H7 (cell line): ENCODE measurements around the gene DNAJC5. TPM values are rescaled to one million over a fixed set of nuclear protein-coding genes. Genes with fewer than 3 reads are reported as not detected.
"Not testable (repeated sequence)": the region's sequence is repeated elsewhere in the genome, so short reads cannot be mapped to it uniquely, and the experiment has no call there.

Experiments used
- DNase-seq: peaks from one replicate; pipeline ENCODE4 v3.0.0; 2012
- H3K27me3 ChIP-seq: 2 replicates; pipeline ENCODE4 v1.6.0; 2011; ENCODE audit warnings: mild to moderate bottlenecking, low read length; ENCODE audit not compliant: control insufficient read depth, insufficient read depth
- H3K36me3 ChIP-seq: replicated peaks from 2 replicates; pipeline ENCODE4 v1.5.1; 2011; ENCODE audit warnings: low read length; ENCODE audit not compliant: control insufficient read depth, insufficient read depth
- H3K4me3 ChIP-seq: 2 replicates; pipeline ENCODE4 v1.5.1; 2011; ENCODE audit warnings: low read depth, mild to moderate bottlenecking, control low read depth, low read length, moderate library complexity; ENCODE audit not compliant: insufficient read depth
- total RNA-seq: library from RNA; depleted of rRNA; stranded (reverse); fragments of >200 nt; shearing (Covaris generic); gene quantifications from 2 replicates; pipeline ENCODE4 v1.2.3, GENCODE V29; 2014

DNAJC5 gene
- total RNA-seq, 1 experiment from 2014 or later, result 30.8 TPM

DNA sequence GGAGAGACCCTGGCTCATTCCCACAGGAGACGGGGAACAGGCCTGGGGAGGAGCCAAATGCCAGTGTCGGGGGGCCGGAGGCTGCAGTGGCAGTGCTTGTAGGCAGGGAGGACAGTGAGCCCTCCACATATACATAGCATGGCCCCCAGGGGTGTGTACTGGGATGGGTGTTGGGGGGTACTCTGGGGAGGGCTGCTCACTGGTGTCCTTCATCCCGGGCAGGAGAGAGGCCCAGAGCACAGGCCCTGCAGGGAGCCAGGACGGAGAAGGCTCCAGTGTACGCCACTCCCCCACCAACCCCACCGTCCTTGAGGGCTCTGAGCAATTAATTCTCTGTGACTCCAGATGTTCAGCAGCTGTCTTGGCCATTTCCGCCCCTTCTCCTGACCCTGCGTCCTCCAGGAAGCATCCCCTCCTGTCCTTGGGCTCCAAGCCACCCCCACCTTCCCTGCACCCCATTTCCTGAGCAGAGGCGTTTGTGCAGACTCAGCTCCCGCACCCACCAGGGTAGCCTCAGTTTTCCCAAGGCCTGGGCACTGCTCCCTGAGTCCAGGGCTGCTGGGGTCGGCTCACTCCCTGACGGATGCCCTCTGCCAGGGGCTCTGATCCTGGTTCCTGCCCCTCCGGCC is 37.0 kb upstream of the DNAJC5 start:
- peaks cover 1% of the 10 kb centered on the region for H3K36me3 ChIP-seq
- H3K4me3 ChIP-seq, result no peak overlapping the region
- DNase-seq, result no peak
- peaks cover 2% of the 10 kb centered on the region; the same call in 1 of the 2 replicates for H3K27me3 ChIP-seq

DNA sequence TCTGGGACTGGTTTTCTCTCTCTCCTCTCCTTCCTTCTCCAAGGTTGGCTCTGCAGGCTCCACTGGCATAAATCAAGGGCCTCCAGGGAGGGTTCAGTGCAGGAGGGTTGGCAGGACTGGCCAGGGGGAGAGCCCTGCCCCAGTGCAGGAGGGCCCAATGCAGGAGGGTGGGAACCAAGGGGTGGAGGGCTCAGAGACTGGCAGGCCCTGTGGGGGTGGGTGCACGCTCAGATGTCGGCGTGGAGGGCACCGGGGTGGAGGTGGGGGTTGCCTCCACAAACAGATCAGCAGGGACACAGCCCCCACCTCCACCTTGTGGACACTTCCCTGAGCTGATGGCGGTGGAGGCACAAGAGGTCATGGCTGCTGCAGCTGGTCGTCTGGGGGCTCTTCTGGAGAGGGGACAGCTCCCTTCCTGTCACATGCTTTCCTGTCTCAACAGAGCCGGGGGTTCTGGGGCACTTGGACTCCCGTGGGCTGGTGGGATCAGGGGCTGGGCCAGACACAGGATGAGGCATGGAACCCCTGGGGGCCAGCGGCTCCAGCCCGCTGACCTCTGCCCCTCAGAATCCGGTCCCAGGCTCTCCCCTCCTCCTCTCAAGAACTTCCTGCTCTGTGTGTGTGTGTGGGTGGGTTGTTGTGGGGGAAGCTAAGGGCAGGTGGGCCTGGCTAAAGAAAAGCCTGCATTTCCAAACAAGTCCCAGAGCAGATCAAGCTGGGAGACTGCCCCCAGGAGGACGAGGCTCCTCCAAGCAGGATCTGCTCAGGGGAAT is 36.3 kb upstream of the DNAJC5 start:
- peak; percentile 89 for DNase-seq
- Histone ChIP-seq H3K4me3 (peak overlapping the region; percentile 15; the same call in 1 of the 2 replicates), H3K27me3 (peaks cover 2% of the 10 kb centered on the region; the same call in 1 of the 2 replicates), H3K36me3 (peaks cover 5% of the 10 kb centered on the region)

DNA sequence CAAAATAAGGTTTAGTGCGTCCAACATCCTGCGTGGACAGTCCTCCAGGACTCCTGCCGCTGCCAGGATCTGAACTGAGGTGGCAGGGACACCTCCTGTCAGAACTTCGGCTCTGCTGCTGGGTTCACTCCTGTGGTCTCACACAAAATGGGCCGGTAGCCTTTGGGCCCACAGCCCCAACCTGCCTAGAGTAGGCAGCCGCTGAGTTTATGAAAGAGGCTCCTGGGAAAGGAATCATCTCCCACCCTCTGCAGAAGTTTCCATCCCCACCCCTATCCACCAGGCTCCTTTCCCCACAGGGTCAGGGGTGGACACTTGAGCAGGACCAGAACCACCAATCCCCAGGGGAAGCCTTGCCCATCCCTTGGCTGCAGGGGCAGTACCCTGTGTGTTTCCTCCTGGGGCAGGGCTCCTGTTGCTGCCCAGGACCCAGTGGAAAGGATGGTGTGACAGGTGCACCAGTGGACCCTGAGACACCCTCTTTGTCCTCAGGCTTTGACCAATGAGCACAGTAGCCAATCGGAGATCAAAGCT is 35.7 kb upstream of the DNAJC5 start:
- H3K4me3 ChIP-seq, result no peak overlapping the region
- DNase-seq, result no peak
- H3K27me3 ChIP-seq, result peaks cover 2% of the 10 kb centered on the region; the same call in 1 of the 2 replicates
- H3K36me3 ChIP-seq, result peaks cover 5% of the 10 kb centered on the region

DNA sequence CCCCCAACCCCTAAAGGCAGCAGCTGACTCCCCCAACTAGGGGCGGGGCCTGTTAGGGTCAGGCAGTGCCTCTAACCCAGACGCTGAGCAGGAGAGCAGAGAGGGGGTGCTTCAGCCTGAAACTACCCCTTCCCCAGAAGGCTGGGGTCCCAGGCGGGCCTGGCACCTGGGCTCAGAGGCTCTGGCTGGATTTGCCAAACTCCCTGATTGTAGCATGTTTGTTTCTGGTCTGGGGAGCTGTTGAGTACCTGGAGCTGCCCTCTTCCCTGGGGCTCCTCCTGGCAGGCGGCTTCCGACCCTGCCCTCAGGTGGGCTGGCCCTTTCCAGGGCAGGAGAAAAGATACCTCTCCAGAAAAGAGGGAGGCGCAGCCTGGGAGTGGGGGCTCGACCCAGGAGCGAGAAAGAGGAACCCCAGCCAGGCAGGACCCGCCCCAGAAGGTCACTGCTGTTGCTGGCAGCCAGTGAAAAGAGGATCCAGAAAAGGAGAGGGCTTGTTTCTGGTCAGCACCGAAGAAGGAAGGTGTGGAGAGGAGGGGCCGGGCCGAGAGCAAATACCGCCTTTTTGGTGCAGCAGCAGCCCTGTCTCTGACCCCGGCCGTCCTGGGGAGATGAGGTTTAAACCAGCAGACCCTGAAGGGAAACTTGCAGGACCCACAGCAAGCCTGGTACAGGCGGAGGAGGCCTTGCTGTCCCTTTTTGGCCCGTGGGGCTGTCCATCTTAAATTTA is 34.4 kb upstream of the DNAJC5 start:
- Histone ChIP-seq H3K36me3 (peaks cover 5% of the 10 kb centered on the region), H3K27me3 (peaks cover 2% of the 10 kb centered on the region; the same call in 1 of the 2 replicates), H3K4me3 (no peak overlapping the region)
- peak; percentile 78 for DNase-seq

DNA sequence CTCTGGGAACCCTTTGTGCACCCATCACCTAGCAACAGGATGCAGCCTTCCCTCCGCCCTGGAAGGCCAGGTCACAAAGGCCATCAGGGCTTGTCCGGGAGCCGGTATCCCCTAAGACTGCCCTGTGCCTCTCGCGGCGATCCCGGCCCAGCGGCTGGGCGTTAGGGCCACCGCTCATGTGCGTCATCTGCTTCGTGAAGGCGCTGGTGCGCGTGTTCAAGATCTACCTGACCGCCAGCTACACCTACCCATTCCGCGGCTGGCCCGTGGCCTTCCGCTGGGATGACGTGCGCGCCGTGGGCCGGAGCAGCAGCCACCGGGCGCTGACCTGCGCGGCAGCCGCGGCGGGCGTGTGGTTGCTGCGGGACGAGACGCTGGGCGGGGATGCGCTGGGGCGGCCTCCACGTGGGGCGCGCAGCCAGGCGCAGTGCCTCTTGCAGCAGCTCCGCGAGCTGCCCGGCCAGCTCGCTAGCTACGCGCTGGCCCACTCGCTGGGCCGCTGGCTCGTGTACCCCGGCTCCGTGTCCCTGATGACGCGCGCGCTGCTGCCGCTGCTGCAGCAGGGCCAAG is 33.5 kb upstream of the DNAJC5 start, which contains the start of gene ABHD16B:
TSS of gene ABHD16B (plus strand) at position 134 of the 570 bp plus-strand sequence. CDS start at position 177, 43 bp downstream.
- H3K36me3 ChIP-seq, result peaks cover 5% of the 10 kb centered on the region
- DNase-seq, result no peak
- H3K27me3 ChIP-seq, result no peaks in the 10 kb centered on the region
- H3K4me3 ChIP-seq, result no peak within 1 kb of the TSS

DNA sequence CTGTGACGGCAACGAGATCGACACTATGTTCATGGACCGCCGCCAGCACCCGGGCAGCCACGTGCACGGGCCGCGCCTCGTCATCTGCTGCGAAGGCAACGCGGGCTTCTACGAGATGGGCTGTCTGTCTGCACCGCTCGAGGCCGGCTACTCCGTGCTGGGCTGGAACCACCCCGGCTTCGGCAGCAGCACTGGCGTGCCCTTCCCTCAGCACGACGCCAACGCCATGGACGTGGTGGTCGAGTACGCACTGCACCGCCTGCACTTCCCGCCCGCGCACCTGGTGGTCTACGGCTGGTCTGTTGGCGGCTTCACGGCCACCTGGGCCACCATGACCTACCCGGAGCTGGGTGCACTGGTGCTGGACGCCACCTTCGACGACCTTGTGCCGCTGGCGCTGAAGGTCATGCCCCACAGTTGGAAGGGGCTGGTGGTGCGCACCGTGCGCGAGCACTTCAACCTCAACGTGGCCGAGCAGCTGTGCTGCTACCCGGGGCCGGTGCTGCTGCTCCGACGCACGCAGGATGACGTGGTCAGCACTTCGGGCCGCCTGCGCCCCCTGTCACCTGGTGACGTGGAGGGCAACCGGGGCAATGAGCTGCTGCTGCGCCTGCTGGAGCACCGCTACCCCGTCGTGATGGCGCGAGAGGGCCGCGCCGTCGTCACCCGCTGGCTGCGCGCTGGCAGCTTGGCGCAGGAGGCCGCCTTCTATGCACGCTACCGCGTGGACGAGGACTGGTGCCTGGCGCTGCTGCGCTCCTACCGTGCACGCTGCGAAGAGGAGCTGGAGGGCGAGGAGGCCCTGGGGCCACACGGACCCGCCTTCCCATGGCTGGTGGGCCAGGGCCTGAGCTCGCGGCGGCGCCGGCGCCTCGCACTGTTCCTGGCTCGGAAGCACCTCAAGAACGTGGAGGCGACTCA is 32.7 kb upstream of the DNAJC5 start:
- H3K27me3 ChIP-seq, result no peaks in the 10 kb centered on the region
- DNase-seq, result no peak

DNA sequence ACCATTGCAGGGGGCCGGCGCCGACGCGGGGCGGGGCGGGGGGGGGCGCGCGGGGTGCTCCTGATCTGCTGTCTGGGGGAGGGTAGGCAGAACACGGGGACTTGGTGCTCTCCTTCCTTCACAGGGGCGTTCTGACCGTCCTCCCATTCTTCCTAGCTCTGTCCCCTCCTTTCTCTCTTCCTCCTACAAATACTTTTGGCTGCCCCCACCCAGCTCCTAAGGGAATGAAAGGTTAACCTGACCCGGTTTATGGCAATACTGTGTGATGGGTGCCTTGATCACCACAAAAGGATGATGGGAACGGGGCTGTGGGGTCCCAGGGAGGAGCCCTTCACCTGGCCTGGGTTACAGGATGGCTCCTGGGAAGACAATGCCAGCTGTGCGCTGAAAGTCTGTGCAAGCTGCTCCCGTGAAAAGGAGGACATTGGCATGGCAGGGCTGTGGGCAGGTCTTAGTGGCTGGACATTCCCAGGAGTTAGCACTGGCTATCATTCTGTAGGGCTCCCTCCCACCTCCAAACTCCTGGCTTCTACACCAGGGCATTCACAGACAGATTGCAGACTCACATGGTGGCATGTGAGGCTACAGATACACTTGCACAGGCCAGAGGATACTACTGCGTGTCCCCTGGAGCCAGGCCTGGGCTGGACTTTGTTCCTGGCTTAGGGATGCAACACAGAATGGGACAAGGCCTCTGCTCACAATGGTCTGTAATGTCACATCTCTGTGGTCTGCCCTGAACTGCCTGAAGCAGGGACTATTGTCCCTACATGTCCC is 31.7 kb upstream of the DNAJC5 start:
- Histone ChIP-seq H3K4me3 (no peak overlapping the region), H3K27me3 (no peaks in the 10 kb centered on the region), H3K36me3 (peaks cover 5% of the 10 kb centered on the region)
- no peak for DNase-seq

More for the DNA sequence above, 32.7 kb upstream of the DNAJC5 start:
- H3K36me3 ChIP-seq, result peaks cover 5% of the 10 kb centered on the region
- H3K4me3 ChIP-seq, result no peak overlapping the region

DNA sequence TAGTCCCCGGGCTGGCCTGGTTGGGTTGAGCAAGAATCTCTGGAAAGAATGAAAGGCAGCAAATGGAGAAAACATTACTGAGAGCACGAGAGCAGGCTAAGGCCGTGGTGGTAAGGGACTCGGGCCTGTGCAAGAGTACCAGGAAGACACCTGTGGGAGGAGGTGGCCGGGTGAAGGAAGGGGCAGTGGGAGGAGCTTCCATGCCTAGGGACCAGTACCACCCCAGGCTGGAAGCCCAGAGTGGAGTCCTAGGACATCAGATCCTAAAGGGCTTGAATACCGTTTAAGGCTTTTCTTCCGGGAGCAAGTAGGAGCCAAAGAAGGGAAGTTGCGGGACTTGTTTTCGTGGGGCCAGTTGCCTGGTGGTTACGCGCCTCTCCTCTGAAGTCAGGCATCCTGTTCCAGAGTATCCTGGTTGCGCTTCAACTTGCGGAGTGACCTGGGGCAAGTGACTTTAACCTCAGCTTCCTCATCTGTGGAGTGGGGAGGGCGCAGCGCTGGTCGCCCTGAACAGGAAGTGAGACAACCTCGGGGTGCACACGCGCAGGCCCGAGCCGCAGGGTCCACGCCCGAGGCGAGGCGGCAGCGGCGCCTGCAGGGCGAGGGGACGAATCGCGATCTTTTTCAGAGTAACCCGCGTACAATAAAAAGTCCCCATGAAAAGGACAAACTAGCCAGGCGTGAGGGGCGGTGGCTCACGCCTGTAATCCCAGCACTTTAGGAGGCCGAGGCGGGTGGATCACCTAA is 31.0 kb upstream of the DNAJC5 start:
- peak; percentile 91 for DNase-seq
- peak overlapping the region; percentile 74 for H3K4me3 ChIP-seq

DNA sequence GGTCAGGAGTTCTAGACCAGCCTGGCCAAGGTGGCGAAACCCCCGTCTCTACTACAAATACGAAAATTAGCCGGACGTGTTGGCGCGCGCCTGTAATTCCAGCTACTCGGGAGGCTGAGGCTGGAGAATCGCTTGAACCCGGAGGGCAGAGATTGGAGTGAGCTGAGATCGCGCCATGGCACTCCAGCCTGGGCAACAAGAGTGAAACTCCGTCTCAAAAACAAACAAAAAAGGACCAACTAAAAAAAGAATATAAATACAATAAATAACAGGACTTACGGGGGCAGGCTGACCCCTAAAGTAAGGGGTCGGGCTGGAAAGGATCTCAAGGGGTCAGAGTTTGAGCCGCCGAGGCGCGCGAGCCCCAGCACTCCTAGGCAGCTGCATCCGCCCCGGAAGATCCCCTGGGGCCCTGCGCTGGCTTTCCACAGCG is 30.4 kb upstream of the DNAJC5 start:
- H3K36me3 ChIP-seq, result peaks cover 15% of the 10 kb centered on the region
- no peaks in the 10 kb centered on the region for H3K27me3 ChIP-seq
- no peak for DNase-seq
- H3K4me3 ChIP-seq, result peak overlapping the region; percentile 74

More for the DNA sequence above, 31.0 kb upstream of the DNAJC5 start:
- peaks cover 10% of the 10 kb centered on the region for H3K36me3 ChIP-seq
- H3K27me3 ChIP-seq, result no peaks in the 10 kb centered on the region

DNA sequence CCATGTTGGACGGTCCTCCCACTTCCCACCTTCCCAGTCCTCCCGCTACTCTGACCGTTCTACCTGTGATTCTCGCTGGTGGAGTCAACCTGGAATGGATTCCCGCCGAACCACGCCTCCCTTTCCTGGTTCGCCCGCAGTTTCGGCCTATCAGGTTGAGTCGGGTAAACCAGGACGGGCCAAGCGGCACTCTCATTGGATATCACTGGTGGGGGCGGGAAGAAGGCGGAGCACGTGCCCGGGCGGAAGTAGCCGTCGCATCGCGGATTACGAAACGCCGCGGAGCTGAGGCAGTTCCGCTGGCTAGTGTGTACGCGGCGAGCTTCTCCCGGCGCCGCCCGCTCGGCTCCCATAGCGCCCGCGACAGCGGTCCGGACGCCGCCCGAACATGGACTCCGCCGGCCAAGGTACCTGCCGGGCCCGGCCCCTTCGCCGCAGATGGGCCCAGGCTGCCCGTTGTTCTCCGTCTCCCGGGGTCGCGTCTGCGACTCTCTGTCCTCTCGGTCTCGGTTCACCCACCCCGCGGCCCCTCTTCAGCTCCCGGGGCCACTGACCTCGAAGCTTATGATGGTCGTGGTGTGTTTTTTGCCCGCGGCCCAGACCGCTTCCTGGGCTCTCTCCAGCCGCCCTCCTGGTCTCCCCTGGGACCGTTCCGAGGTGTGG is 29.8 kb upstream of the DNAJC5 start, which contains the start of gene TPD52L2:
TSS of gene TPD52L2 (plus strand) at position 293 of the 663 bp plus-strand sequence. CDS start at position 389, 96 bp downstream.
- peaks cover 15% of the 10 kb centered on the region for H3K36me3 ChIP-seq
- H3K27me3 ChIP-seq, result no peaks in the 10 kb centered on the region
- peak within 1 kb of the TSS; percentile 96 for H3K4me3 ChIP-seq
- DNase-seq, result peak; percentile 99

DNA sequence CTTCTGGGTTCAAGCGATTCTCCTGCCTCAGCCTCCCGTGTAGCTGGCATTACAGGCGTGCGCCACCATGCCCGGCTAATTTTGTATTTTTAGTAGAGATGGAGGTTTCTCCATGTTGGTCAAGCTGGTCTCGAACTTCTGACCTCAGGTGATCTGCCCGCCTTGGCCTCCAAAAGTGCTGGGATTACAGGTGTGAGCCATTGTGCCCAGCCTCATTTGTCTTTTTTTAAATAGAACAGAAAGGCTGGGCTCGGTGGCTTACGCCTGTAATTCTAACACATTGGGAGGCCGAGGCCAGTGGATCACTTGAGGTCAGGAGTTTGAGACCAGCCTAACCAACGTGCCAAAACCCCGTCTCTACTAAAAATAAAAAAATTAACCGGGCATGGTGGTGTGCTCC is 27.9 kb upstream of the DNAJC5 start:
- H3K27me3 ChIP-seq, DNase-seq, H3K4me3 ChIP-seq: not testable (repeated sequence)
- peaks cover 16% of the 10 kb centered on the region for H3K36me3 ChIP-seq

DNA sequence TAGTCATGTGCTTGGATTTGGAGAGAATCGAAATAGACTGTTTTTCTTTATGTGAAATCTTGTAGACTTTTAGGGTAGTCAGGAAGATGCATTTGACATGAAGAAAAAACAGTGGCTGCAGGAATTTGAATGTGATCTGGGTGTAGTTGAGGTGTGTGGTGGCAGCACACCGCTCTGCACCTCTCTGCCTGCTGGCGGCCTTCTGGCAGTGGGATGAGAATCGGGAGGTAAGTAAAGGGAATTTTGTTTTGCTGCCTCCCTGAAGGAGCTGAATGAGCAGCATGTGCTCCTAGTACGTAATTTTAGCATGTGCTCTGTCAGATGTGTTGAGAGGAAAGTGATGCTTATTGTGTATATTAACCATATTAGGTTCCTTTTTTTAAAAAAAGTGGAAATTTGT is 26.7 kb upstream of the DNAJC5 start:
- no peaks in the 10 kb centered on the region for H3K27me3 ChIP-seq
- DNase-seq, result no peak
- H3K4me3 ChIP-seq, result no peak overlapping the region
- peaks cover 15% of the 10 kb centered on the region for H3K36me3 ChIP-seq
